HEK293 (cell line): ENCODE data around the gene TMEM179.

Experiments
- CTCF ChIA-PET: fragments of 350-600 bp; formaldehyde crosslinking; extraction: SDS; loops from one replicate; lab custom pipeline; 2021; ENCODE audit warnings: antibody characterized with exemption; lab: Yijun Ruan, JAX
- POLR2A ChIA-PET: fragments of 300-600 bp; formaldehyde crosslinking; extraction: SDS; loops from one replicate; lab custom pipeline; 2020; ENCODE audit warnings: antibody characterized with exemption, inconsistent platforms; lab: Yijun Ruan, JAX
- H3K27ac ChIP-seq: fragments of 200-500 bp; sonication (Bioruptor generic); 2 replicates; pipeline ENCODE4 v1.5.1; 2014; ENCODE audit warnings: low read depth, low read length, control low read depth, inconsistent platforms; ENCODE audit errors: extremely low read depth
- H3K36me3 ChIP-seq, 2 experiments: fragments of 200-500 bp in 1 of 2; sonication (Bioruptor generic) in 1 of 2; 1 replicate in 1 of 2; 2 replicates in 1 of 2; pipeline ENCODE4 v1.5.1; 2014 to 2017; ENCODE audit warnings: inconsistent platforms in 2 of 2, low read length in 2 of 2; ENCODE audit not compliant: control insufficient read depth in 2 of 2, insufficient read depth in 1 of 2
- H3K4me1 ChIP-seq: fragments of 200-500 bp; sonication (Bioruptor generic); 2 replicates; pipeline ENCODE4 v1.5.1; 2014; ENCODE audit warnings: mild to moderate bottlenecking, low read length, inconsistent platforms; ENCODE audit not compliant: control insufficient read depth, insufficient read depth
- H3K4me3 ChIP-seq: 2 replicates; pipeline ENCODE4 v1.5.1; 2011; ENCODE audit warnings: low read depth, mild to moderate bottlenecking, control low read depth, low read length, moderate library complexity
- H3K9me3 ChIP-seq: fragments of 200-500 bp; sonication (Bioruptor generic); 2 replicates; pipeline ENCODE4 v1.5.1; 2014; ENCODE audit warnings: low read depth, low read length, inconsistent platforms; ENCODE audit not compliant: control insufficient read depth, insufficient read depth
- BCL11A ChIP-seq: fragments of 450-650 bp; formaldehyde crosslinking; IDR thresholded peaks from 2 replicates; pipeline ENCODE4 v1.5.1; 2016; ENCODE audit warnings: low read depth, missing biosample characterization, missing genetic modification characterization
- GFI1B ChIP-seq: fragments of 450-650 bp; formaldehyde crosslinking; IDR thresholded peaks from 2 replicates; pipeline ENCODE4 v1.5.1; 2016; ENCODE audit warnings: missing biosample characterization, missing genetic modification characterization
- KLF1 ChIP-seq: fragments of 450-650 bp; formaldehyde crosslinking; IDR thresholded peaks from 2 replicates; pipeline ENCODE4 v1.5.1; 2016; ENCODE audit warnings: missing biosample characterization, missing genetic modification characterization
- OVOL3 ChIP-seq: fragments of 450-650 bp; formaldehyde crosslinking; IDR thresholded peaks from 2 replicates; pipeline ENCODE4 v1.5.1; 2016; ENCODE audit warnings: missing biosample characterization, missing genetic modification characterization
- RBAK ChIP-seq: fragments of 450-650 bp; formaldehyde crosslinking; IDR thresholded peaks from 2 replicates; pipeline ENCODE4 v1.5.1; 2016; ENCODE audit warnings: missing biosample characterization, missing genetic modification characterization
- SP3 ChIP-seq: fragments of 450-650 bp; formaldehyde crosslinking; IDR thresholded peaks from 2 replicates; pipeline ENCODE4 v1.5.1; 2016; ENCODE audit warnings: missing biosample characterization, missing genetic modification characterization
- TSHZ1 ChIP-seq: fragments of 450-650 bp; formaldehyde crosslinking; IDR thresholded peaks from 2 replicates; pipeline ENCODE4 v1.5.1; 2016; ENCODE audit warnings: missing biosample characterization, missing genetic modification characterization, borderline replicate concordance
- ZBTB8A ChIP-seq: fragments of 450-650 bp; formaldehyde crosslinking; IDR thresholded peaks from 2 replicates; pipeline ENCODE4 v1.5.1; 2016; ENCODE audit warnings: missing biosample characterization, missing genetic modification characterization
- ZFP41 ChIP-seq: fragments of 450-650 bp; formaldehyde crosslinking; IDR thresholded peaks from 2 replicates; pipeline ENCODE4 v1.5.1; 2016; ENCODE audit warnings: missing biosample characterization, missing genetic modification characterization, borderline replicate concordance
- ZNF175 ChIP-seq: fragments of 450-650 bp; formaldehyde crosslinking; IDR thresholded peaks from 2 replicates; pipeline ENCODE4 v1.5.1; 2016; ENCODE audit warnings: missing biosample characterization, missing genetic modification characterization
- ZNF18 ChIP-seq: fragments of 450-650 bp; formaldehyde crosslinking; IDR thresholded peaks from 2 replicates; pipeline ENCODE4 v1.5.1; 2016; ENCODE audit warnings: missing biosample characterization, missing genetic modification characterization
- ZNF184 ChIP-seq: fragments of 450-650 bp; IDR thresholded peaks from 2 replicates; pipeline ENCODE4 v1.5.1; 2018; ENCODE audit warnings: missing biosample characterization, mild to moderate bottlenecking, missing genetic modification characterization
- ZNF214 ChIP-seq: fragments of 450-650 bp; formaldehyde crosslinking; IDR thresholded peaks from 2 replicates; pipeline ENCODE4 v1.5.1; 2017; ENCODE audit warnings: missing biosample characterization, mild to moderate bottlenecking, missing genetic modification characterization, borderline replicate concordance
- ZNF280D ChIP-seq: fragments of 450-650 bp; formaldehyde crosslinking; IDR thresholded peaks from 2 replicates; pipeline ENCODE4 v1.5.1; 2016; ENCODE audit warnings: missing biosample characterization, missing genetic modification characterization
- ZNF362 ChIP-seq: fragments of 450-650 bp; formaldehyde crosslinking; IDR thresholded peaks from 2 replicates; pipeline ENCODE4 v1.5.1; 2016; ENCODE audit warnings: missing biosample characterization, missing genetic modification characterization
- ZNF510 ChIP-seq: fragments of 450-650 bp; formaldehyde crosslinking; IDR thresholded peaks from 2 replicates; pipeline ENCODE4 v1.5.1; 2018; ENCODE audit warnings: mild to moderate bottlenecking, missing genetic modification characterization, missing biosample characterization; ENCODE audit not compliant: insufficient replicate concordance
- ZNF558 ChIP-seq: fragments of 450-650 bp; formaldehyde crosslinking; IDR thresholded peaks from 2 replicates; pipeline ENCODE4 v1.5.1; 2016; ENCODE audit warnings: missing biosample characterization, missing genetic modification characterization
- ZNF585B ChIP-seq: fragments of 450-650 bp; formaldehyde crosslinking; IDR thresholded peaks from 2 replicates; pipeline ENCODE4 v1.5.1; 2016; ENCODE audit warnings: missing biosample characterization, missing genetic modification characterization
- ZNF660 ChIP-seq: fragments of 450-650 bp; IDR thresholded peaks from 2 replicates; pipeline ENCODE4 v1.5.1; 2018; ENCODE audit warnings: missing biosample characterization, mild to moderate bottlenecking, missing genetic modification characterization
- ZNF843 ChIP-seq: fragments of 450-650 bp; formaldehyde crosslinking; IDR thresholded peaks from 2 replicates; pipeline ENCODE4 v1.5.1; 2016; ENCODE audit warnings: missing biosample characterization, missing genetic modification characterization
- TF ChIP-seq, protein P1 (sequence below): fragments of 450-650 bp; formaldehyde crosslinking; IDR thresholded peaks from 2 replicates; pipeline ENCODE4 v1.5.1; 2016; ENCODE audit warnings: missing biosample characterization, missing genetic modification characterization

TMEM179 gene

DNA sequence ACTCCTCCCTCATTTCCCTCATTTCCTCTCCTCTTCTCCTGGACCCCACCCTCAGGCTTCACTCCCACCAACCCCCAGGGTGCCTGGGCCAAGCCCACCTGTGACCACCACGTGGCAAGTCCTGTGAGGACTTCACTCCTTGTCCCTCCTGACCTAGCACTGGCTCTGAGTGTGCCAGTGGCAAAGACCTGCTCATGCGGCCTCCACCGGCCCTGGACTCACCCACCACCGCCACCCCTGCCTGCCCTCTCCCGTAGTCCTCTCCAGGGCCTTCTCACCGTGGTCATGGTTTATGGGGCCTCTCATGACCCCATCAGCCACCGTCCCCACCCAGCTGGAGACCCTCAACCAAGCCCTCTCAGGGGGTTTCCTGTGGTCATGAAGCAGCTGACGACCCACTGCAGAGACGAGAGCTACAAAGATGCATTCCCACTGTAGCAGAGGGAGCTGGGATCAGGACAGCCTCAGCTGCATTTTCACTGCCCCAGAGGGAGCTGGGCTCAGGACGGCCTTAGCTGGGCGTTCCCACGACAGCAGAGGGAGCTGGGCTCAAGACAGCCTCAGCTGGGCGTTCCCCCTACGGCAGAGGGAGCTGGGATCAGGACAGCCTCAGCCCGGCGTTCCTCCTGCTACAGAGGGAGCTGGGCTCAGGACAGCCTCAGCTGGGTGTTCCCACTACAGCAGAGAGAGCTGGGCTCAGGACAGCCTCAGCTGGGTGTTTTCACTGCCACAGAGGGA is 28.2 kb downstream of the TMEM179 start:
- H3K9me3 ChIP-seq, result no peaks in the 10 kb centered on the region
- CTCF ChIA-PET, result interaction anchor here (0.7 to 1.5 kb wide), 4 partner anchors 12 to 114 kb away, joined by 3 to 6 read pairs (median 3); no protein-coding TSS in a partner anchor
- POLR2A ChIA-PET, result no interaction called here
- no peaks in the 10 kb centered on the region for H3K4me1 ChIP-seq
- H3K36me3 ChIP-seq, result no peaks in the 10 kb centered on the region
- TF ChIP-seq KLF1, result no peak
- TF ChIP-seq ZBTB8A (tag by site-specific recombination), result 0 out of 2 replicates have a peak, but pooled peaks have one; percentile 12
- H3K27ac ChIP-seq, result no peak overlapping the region
- H3K4me3 ChIP-seq, result no peak overlapping the region

- no peaks in the 10 kb centered on the region for H3K36me3 ChIP-seq
- TF ChIP-seq OVOL3 (tag by site-specific recombination) (no peak), ZNF585B (tag by site-specific recombination) (no peak), ZNF175 (no peak), ZNF558 (tag by site-specific recombination) (no peak), ZNF510 (tag by site-specific recombination) (no peak), BCL11A (tag by site-specific recombination) (no peak), ZNF280D (no peak), ZNF843 (tag by site-specific recombination) (no peak), GFI1B (no peak), ZNF18 (tag by site-specific recombination) (no peak)
- TF ChIP-seq, protein P1, sequence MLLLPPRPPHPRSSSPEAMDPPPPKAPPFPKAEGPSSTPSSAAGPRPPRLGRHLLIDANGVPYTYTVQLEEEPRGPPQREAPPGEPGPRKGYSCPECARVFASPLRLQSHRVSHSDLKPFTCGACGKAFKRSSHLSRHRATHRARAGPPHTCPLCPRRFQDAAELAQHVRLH, result no peak
- no peak overlapping the region for H3K4me3 ChIP-seq
- H3K27ac ChIP-seq, result no peak overlapping the region
- H3K4me1 ChIP-seq, result no peaks in the 10 kb centered on the region
- CTCF ChIA-PET, result interaction anchor here (1.1 kb wide), 1 partner anchor 11 kb away, joined by 3 read pairs; no protein-coding TSS in a partner anchor
- POLR2A ChIA-PET, result no interaction called here
- H3K9me3 ChIP-seq, result no peaks in the 10 kb centered on the region
Observed at GRCh38 chr14:104574978-104575583, 29.5 kb downstream of the TMEM179 start.

GRCh38 chr14:104574536-104574935 is 30.0 kb downstream of the TMEM179 start:
- ChIA-PET CTCF (interaction anchor here (1.1 to 1.8 kb wide), 3 partner anchors 10 to 498 kb away, joined by 3 to 8 read pairs (median 5); no protein-coding TSS in a partner anchor), POLR2A (no interaction called here)
- TF ChIP-seq ZFP41 (tag by site-specific recombination) (no peak), ZNF362 (tag by site-specific recombination) (no peak), ZNF214 (no peak), ZNF184 (tag by site-specific recombination) (no peak), SP3 (tag by site-specific recombination) (no peak), TSHZ1 (tag by site-specific recombination) (no peak), ZNF510 (tag by site-specific recombination) (no peak), ZNF660 (tag by site-specific recombination) (no peak), RBAK (tag by site-specific recombination) (no peak)

More at GRCh38 chr14:104574536-104574935, 30.0 kb downstream of the TMEM179 start:
- Histone ChIP-seq H3K4me3 (no peak overlapping the region), H3K36me3 (no peaks in the 10 kb centered on the region), H3K4me1 (no peaks in the 10 kb centered on the region), H3K27ac (no peak overlapping the region), H3K9me3 (no peaks in the 10 kb centered on the region)
